ENCODE data around the gene ZNF444. TPM values are rescaled to one million over a fixed set of nuclear protein-coding genes. Genes with fewer than 3 reads are reported as not detected.
A peak's percentile ranks its signal among the peaks of the same experiment; 100 is the strongest.

The ZNF444 gene
- total RNA-seq, 4 donors from 2014 or later, result 32.0 to 78.2 (median 52.1) TPM

- WGBS, result 31% methylated on average over 8 of the region's 8 CpGs
- peak overlapping the region; percentile 96 to 98 (median 97) for H3K27ac ChIP-seq (replicated peaks in 1 of 4)
- no peaks in the 10 kb centered on the region for H3K9me3 ChIP-seq
- DNase-seq (ENCODE audit: extremely low spot score), result no peak
- no peak for TF ChIP-seq POLR2AphosphoS5 (IDR thresholded peaks at IDR 0.05)
- H3K27me3 ChIP-seq, result no peaks in the 10 kb centered on the region
- intact Hi-C loops (cut with DNase I), result no loop called here
- peaks cover 0 to 6% (median 1%) of the 10 kb centered on the region in 4 donors for H3K36me3 ChIP-seq
- peaks cover 61 to 75% (median 73%) of the 10 kb centered on the region in 4 donors for H3K4me1 ChIP-seq
- peak overlapping the region; percentile 67 to 96 (median 92) for H3K4me3 ChIP-seq
Measured at GRCh38 chr19:56118666-56119581, 22.2 kb upstream of the ZNF444 start.

DNA sequence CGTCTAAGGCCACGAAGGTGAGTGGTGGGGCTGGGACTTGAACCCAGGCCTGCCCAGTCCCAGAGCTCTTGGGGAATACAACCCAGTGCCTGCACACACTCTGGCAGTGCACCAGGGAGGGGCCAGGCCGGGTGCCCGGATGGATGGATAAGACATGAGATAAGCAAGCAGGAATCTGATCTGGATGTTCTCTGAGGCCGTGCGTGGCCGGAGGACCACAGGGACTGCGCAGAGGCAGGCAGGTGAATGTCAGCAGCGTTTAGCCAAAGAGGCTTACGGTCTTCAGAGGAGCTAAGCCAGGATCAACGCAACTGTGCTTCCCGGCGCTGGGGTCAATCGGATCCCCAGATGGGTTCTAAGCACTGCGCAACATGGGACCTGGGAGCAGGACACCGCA, 21.5 kb upstream of the ZNF444 start:
- intact Hi-C loops (cut with DNase I), result no loop called here

DNA sequence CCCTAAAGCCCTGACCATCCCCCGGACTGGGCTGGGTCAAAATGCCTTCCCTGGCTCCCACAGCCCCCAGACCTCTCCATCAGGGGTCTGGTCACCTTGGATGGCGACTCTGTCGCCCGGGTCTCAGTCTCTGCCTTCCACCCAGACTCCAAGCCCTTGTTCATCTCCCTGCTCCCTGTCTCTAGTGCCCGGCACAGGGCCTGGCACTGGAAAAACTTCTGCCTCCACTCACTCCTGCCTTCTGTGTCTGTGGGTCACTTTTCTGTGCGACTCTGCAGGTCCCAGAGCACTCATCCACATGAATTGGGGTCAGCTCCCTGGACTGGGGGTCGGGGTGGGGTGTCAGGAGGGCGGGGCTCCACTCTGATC, 21.1 kb upstream of the ZNF444 start:
- TF ChIP-seq POLR2A (IDR thresholded peaks at IDR 0.05; ENCODE audit: low read depth), result no peak
- TF ChIP-seq, protein P1, sequence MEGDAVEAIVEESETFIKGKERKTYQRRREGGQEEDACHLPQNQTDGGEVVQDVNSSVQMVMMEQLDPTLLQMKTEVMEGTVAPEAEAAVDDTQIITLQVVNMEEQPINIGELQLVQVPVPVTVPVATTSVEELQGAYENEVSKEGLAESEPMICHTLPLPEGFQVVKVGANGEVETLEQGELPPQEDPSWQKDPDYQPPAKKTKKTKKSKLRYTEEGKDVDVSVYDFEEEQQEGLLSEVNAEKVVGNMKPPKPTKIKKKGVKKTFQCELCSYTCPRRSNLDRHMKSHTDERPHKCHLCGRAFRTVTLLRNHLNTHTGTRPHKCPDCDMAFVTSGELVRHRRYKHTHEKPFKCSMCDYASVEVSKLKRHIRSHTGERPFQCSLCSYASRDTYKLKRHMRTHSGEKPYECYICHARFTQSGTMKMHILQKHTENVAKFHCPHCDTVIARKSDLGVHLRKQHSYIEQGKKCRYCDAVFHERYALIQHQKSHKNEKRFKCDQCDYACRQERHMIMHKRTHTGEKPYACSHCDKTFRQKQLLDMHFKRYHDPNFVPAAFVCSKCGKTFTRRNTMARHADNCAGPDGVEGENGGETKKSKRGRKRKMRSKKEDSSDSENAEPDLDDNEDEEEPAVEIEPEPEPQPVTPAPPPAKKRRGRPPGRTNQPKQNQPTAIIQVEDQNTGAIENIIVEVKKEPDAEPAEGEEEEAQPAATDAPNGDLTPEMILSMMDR (IDR thresholded peaks at IDR 0.05), result no peak
- Histone ChIP-seq H3K4me3 (peak overlapping the region; percentile 67 to 96 (median 92)), H3K36me3 (peaks cover 0 to 6% (median 1%) of the 10 kb centered on the region in 4 donors), H3K27ac (replicated peaks in 1 of 4) (peak overlapping the region; percentile 96 to 98 (median 97)), H3K4me1 (peaks cover 50 to 64% (median 63%) of the 10 kb centered on the region in 4 donors), H3K9me3 (no peaks in the 10 kb centered on the region), H3K27me3 (no peaks in the 10 kb centered on the region)
- intact Hi-C loops (cut with DNase I), result no loop called here
- WGBS, result 27% methylated on average over 6 of the region's 8 CpGs
- no peak for DNase-seq (ENCODE audit: extremely low spot score)

More for the DNA sequence above, 21.5 kb upstream of the ZNF444 start:
- Histone ChIP-seq H3K4me3 (peak overlapping the region; percentile 67 to 96 (median 92)), H3K27me3 (no peaks in the 10 kb centered on the region), H3K4me1 (peaks cover 54 to 68% (median 67%) of the 10 kb centered on the region in 4 donors), H3K9me3 (no peaks in the 10 kb centered on the region), H3K27ac (replicated peaks in 1 of 4) (peak overlapping the region; percentile 96 to 98 (median 97)), H3K36me3 (peaks cover 0 to 6% (median 1%) of the 10 kb centered on the region in 4 donors)
- DNase-seq (ENCODE audit: extremely low spot score), result no peak
- WGBS, result 38% methylated on average over 8 of the region's 16 CpGs
- TF ChIP-seq, protein P1 (IDR thresholded peaks at IDR 0.05), result no peak
- TF ChIP-seq EP300 (IDR thresholded peaks at IDR 0.05) (no peak), POLR2A (IDR thresholded peaks at IDR 0.05; ENCODE audit: low read depth) (no peak), POLR2AphosphoS5 (IDR thresholded peaks at IDR 0.05) (no peak)

DNA sequence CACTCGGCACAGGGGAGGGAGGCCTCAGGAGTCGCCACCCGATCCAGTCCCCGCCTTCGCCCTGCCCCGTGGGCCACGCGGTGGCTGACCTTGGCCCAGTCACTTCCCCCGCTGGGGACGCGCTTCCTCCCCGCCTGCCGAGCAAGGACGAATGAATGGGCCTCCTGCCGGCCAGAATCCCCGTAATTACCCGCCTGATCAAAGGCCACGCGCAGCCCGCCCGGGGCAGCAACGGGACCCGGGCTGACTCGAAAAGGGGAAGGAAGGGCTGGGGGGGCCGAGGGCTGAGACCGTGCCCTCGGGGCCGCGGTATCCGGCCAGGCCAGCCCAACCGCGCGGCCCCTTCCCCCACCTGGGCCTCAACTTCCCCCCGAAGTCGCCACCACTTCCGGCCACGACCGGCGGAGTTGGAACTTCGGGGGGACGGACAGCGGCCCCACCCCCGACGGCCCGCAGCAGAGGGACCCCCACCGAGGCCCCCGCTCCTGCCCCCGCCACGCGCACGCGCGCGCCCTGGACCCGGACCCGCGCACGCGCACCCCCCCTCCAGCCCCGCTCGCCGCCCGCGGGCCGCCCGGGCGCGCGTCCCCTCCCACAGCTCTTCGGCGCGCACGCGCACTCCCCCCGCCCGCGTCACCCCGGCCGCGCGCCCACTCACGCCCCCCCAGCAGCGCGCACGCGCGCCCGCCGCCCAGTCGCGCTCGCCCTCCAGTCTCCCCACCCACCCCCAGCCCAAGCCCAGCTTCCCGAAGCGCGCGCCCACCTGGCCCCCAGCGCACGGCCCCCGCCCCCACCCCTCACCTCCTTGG, 20.5 kb upstream of the ZNF444 start:
- intact Hi-C loops (cut with DNase I), result no loop called here
- TF ChIP-seq, protein P1 (IDR thresholded peaks at IDR 0.05), result peak in 1 of 3 experiments; percentile 14
- peak; percentile 39 to 56 for TF ChIP-seq POLR2AphosphoS5 (IDR thresholded peaks at IDR 0.05)
- TF ChIP-seq POLR2A (IDR thresholded peaks at IDR 0.05; ENCODE audit: low read depth), result no peak

More for the DNA sequence above, 20.5 kb upstream of the ZNF444 start:
- WGBS, result no CpG with 5 or more reads among the region's 99 CpGs
- Histone ChIP-seq H3K27me3 (no peaks in the 10 kb centered on the region), H3K36me3 (peaks cover 0 to 6% (median under 1%) of the 10 kb centered on the region in 4 donors), H3K4me1 (peaks cover 47 to 58% (median 57%) of the 10 kb centered on the region in 4 donors), H3K27ac (replicated peaks in 1 of 4) (peak overlapping the region; percentile 96 to 98 (median 97)), H3K9me3 (no peaks in the 10 kb centered on the region), H3K4me3 (peak overlapping the region; percentile 67 to 96 (median 92))
- DNase-seq (ENCODE audit: extremely low spot score), result no peak

Data from esophagus muscularis mucosa (tissue), 4 donors.